Mesenteric fat pad (tissue), 1 donor: ENCODE data around the gene EIF5A. TPM values are rescaled to one million over a fixed set of nuclear protein-coding genes. Genes with fewer than 3 reads are reported as not detected.
A peak's percentile ranks its signal among the peaks of the same experiment; 100 is the strongest.

Experiments used
- DNase-seq: peaks from one replicate; pipeline ENCODE4 v3.0.0-alpha.2; 2020; ENCODE audit warnings: low spot score
- total RNA-seq: library from RNA; stranded (reverse); fragmentation: NEBNext Ultra II Directional; extraction: Animal tissue kit (Norgen Biotek cat#: 25700); gene quantifications from one replicate; pipeline ENCODE4 v1.2.1, GENCODE V29; 2021
- donor health status: DM: yes; HTN: yes; CAD: no.

Gene EIF5A
- total RNA-seq, 1 donor from 2014 or later: 503 TPM

DNA sequence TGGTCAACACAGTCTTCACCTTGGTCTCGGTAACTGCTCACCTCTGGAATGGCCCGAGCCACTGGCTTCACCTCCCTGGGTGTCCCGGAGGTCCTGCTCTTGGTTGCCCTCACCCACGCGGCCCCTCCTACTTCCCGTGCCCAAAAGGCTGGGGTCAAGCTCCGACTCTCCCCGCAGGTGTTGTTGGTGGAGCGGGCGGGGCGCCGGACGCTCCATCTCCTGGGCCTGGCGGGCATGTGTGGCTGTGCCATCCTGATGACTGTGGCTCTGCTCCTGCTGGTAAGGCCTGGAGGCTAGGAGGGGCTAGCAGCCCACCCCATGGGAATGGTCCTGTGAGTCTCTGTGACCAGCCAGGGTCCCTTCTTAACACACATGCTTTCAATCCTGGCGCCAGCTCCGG, 22.5 kb upstream of the EIF5A start:
- DNase-seq: no peak

GRCh38 chr17:7285679-7286078, 21.7 kb upstream of the EIF5A start:
- DNase-seq: no peak

- DNase-seq: no peak
Measured at GRCh38 chr17:7289256-7290032, 18.0 kb upstream of the EIF5A start.

GRCh38 chr17:7290166-7290565, 17.3 kb upstream of the EIF5A start:
- DNase-seq: no peak

DNA sequence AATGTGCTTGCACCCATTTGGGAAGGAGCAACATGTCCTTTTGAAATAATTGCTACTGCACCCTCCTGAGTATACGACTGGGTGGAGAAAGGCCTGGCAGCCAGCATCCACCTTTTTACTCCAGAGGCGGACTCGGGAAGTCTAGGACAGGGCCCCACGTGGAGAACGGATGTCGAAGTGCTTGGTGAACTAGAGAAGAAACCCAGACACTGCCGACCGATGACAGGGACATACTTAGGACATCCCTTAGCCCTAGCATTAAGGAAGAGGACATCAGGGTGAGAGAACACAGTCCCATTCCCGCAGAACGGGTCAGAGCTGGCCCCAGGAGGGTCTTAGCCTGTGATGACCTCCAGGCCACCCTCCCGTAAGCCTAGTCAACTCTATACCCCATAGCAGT, 16.7 kb upstream of the EIF5A start:
- no peak for DNase-seq

GRCh38 chr17:7292194-7292593, 15.2 kb upstream of the EIF5A start:
- DNase-seq: no peak

DNA sequence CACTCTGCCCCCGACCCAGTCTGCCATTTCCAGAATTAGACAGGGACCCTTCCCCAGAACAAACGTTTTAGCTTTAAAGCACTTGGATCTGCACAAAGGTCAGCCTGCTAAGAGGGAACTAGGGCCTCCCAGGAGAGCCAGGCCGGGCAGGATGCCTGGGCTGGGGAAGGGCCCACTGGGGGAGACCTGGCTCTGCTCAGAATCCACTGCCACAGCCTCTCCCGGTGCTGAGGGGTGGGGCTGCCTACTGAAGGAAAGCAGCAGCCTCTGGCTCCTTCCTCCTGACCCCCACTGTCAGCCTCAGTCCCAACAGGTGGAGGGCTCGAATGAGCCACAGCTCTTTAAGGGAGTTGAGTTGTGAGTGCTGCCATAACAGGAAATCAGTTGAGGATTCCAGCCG, 14.7 kb upstream of the EIF5A start:
- no peak for DNase-seq

GRCh38 chr17:7293159-7293558, 14.3 kb upstream of the EIF5A start:
- no peak for DNase-seq

GRCh38 chr17:7293816-7294613, 13.4 kb upstream of the EIF5A start:
- no peak for DNase-seq

- no peak for DNase-seq
Measured at GRCh38 chr17:7294614-7295153, 12.7 kb upstream of the EIF5A start, which contains the start of gene YBX2. Gene YBX2 (minus strand): TSS chr17:7294639. CDS start chr17:7294500, 139 bp downstream.

- DNase-seq: no peak
Measured at GRCh38 chr17:7295230-7296180, 11.9 kb upstream of the EIF5A start.

- peak; percentile 94 for DNase-seq
Measured at GRCh38 chr17:7296189-7296861, 11.1 kb upstream of the EIF5A start.

DNA sequence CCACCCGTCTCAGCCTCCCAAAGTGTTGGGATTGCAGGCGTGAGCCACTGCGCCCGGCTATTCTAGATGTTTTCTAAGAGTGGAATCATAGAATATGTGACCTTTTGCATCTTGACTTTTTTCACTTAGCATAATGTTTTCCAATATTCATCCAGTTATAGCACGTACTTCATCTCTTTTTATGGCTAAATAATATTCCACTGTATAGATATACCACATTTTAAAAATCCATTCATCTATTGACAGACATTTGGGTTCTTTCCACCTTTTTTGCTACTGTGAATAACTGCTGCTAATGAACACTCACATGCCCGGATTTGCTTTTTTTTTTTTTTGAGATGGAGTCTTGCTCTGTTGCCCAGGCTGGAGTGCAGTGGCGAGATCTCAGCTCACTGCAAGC, 3.2 kb upstream of the EIF5A start:
- DNase-seq: no peak

- DNase-seq: peak; percentile 92
Measured at GRCh38 chr17:7307686-7308624, 527 bp downstream of the EIF5A start.

DNA sequence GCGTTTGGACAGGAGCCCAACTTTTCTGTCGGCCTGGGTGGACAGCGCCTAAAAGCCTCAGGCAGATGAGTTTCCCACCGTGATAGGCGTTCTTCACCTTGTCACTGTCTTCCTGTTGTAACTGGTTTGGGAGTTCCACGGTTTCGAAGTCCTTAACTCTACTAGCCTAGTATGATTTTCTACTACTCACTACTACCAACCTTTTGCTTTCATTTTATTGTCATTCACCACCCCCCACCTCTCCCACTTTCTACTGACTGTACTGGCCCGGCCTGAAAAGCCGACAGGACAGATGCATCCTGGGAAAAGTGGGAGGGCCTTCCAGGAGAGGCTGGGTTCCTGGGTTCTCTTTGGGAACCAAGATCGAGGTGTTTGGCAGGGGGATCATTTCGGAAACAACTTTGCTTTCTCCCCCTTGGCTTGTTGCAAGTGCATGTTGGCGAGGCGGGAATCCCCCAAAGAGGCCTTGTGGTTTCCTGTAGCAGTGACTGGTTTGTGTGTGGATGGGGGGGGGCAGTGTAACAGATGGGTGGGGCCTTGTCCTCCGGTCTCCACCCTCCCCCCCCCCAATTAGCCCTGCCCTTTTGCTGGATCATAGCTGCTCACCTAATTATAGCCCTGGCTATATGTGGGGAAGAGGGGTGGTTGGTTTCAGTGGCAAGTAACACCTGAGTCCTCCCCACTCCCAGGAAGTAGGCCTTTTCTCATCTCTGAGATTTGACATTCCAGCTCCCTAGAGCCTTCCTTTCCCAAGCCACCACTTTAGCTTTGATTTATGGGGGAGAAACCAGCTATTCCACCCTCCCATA, 1.4 kb downstream of the EIF5A start:
- DNase-seq: no peak

DNA sequence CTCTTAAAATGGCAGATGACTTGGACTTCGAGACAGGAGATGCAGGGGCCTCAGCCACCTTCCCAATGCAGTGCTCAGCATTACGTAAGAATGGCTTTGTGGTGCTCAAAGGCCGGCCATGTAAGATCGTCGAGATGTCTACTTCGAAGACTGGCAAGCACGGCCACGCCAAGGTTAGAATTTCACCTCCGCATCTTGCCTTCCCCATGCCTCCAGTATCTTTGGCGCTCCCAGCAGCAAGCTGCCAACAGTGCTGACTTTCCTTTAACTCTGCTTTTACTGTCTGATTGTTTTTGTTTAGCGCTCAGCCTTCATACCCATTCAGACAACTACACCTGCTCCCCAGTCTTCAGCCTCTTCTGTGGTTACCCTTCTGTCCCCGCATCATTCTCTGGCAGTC, 2.2 kb downstream of the EIF5A start:
- no peak for DNase-seq

DNA sequence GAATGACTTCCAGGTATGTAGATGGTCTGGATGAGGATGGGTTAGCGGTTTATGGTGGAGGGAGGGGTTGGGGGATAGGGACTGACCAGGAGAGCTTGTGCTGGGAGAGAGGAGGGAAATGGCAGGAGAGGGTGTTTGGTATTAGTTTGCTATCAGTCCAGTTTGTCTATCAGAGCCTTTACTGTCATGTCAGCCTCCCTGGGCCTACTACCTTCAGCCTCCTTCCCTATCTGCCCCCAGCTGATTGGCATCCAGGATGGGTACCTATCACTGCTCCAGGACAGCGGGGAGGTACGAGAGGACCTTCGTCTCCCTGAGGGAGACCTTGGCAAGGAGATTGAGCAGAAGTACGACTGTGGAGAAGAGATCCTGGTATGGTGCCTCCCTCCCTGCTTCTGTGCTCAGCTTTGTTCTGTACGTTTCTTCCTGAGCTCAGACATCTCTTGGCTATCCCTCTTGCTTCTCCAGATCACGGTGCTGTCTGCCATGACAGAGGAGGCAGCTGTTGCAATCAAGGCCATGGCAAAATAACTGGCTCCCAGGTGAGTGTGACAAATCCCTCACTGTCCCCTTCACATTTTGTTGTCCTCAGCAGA, 3.8 kb downstream of the EIF5A start:
- no peak for DNase-seq

- no peak for DNase-seq
Measured at GRCh38 chr17:7312432-7313087, 5.1 kb downstream of the EIF5A start.
